Thyroid gland (tissue), 4 donors: ENCODE data around the gene INTS7.

ENCODE experiments used
- CTCF ChIP-seq, 6 experiments: fragments of 200-600 bp in 3 of 6; fragments of 450-650 bp in 3 of 6; sonication (generic) in 3 of 6; IDR thresholded peaks; one replicate each; pipeline ENCODE4 v1.5.1; 2016 to 2019; ENCODE audit warnings: antibody characterized with exemption in 6 of 6, mild to moderate bottlenecking in 2 of 6, inconsistent platforms in 1 of 6, moderate library complexity in 1 of 6
- POLR2A ChIP-seq, 2 donors: fragments of 450-650 bp; IDR thresholded peaks; one replicate each; pipeline ENCODE4 v1.6.1; 2017; ENCODE audit warnings: antibody characterized with exemption in 2 of 2, mild to moderate bottlenecking in 2 of 2, moderate library complexity in 1 of 2

DNA sequence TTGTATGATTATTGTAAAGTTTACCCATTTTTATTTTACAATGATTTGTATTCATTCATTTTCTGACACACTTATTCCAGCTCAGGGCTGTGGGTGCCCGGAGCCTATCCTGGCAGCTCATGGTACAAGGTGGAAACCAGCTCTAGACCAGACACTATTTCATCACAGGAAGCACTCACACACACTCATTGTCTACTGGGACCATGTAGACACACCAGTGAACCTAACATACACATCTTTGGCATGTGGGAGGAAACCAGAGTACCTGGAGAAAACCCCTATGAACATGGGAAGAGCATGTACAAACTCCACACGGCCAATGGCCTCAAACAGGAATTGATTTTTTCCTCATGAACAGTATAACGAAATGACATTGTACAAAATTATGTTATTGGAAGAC lies 2.5 kb upstream of the INTS7 start:
- TF ChIP-seq POLR2A (IDR thresholded peaks at IDR 0.05), result no peak
- TF ChIP-seq CTCF (IDR thresholded peaks at IDR 0.05), result no peak
